ENCODE data around the gene KISS1R. TPM values are rescaled to one million over a fixed set of nuclear protein-coding genes. Genes with fewer than 3 reads are reported as not detected.

Gene KISS1R
- total and polyA plus RNA-seq, 2 experiments from 2014 or later, result 1.3 to 2.1 TPM

DNA sequence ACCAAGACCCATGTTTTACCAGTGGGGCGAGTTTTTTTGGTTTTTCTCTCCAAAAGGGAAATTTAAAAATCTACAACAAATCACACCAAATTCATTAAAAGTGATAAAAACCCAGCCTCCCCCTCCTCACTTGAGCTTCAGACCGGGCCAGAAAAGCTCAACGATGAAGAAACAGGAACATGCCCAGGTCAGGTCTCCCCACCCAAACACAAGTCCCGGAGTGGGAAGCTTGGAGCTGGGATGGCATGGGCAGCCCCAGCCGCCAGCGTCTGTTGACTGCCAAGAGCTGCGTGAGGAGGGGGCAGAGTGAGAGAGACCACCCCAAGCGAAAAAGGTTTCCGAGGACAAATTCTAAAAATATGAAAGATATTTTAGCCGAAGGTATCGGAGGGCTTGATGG is 20.1 kb upstream of the KISS1R start:
- no peak overlapping the region for H3K27ac ChIP-seq
- no peak for DNase-seq (ENCODE audit: low spot score)
- H2AFZ ChIP-seq, result no peak overlapping the region
- no peaks in the 10 kb centered on the region for H3K27me3 ChIP-seq
- H3K9me2 ChIP-seq (replicated peaks; ENCODE audit: insufficient read depth), result no peaks in the 10 kb centered on the region
- WGBS (ENCODE audit: low lambda C conversion rate, missing lambda C conversion rate), result 91% methylated on average over 11 of the region's 11 CpGs
- no peaks in the 10 kb centered on the region for H3K9me3 ChIP-seq (ENCODE audit: low read depth)
- H3K79me2 ChIP-seq, result peaks cover 8% of the 10 kb centered on the region
- H4K20me1 ChIP-seq (ENCODE audit: insufficient read depth, poor library complexity, severe bottlenecking), result peaks cover 3% of the 10 kb centered on the region
- no peak overlapping the region for H3K4me3 ChIP-seq
- no peaks in the 10 kb centered on the region for H3K4me1 ChIP-seq (ENCODE audit: insufficient read depth)
- no peaks in the 10 kb centered on the region for H3K36me3 ChIP-seq (replicated peaks; ENCODE audit: insufficient read depth, low read depth)
- H3K4me2 ChIP-seq, result no peak overlapping the region
- TF ChIP-seq EZH2phosphoT487 (IDR thresholded peaks at IDR 0.05; ENCODE audit: low read depth, severe bottlenecking, unreplicated experiment), result no peak
- TF ChIP-seq, protein P1, sequence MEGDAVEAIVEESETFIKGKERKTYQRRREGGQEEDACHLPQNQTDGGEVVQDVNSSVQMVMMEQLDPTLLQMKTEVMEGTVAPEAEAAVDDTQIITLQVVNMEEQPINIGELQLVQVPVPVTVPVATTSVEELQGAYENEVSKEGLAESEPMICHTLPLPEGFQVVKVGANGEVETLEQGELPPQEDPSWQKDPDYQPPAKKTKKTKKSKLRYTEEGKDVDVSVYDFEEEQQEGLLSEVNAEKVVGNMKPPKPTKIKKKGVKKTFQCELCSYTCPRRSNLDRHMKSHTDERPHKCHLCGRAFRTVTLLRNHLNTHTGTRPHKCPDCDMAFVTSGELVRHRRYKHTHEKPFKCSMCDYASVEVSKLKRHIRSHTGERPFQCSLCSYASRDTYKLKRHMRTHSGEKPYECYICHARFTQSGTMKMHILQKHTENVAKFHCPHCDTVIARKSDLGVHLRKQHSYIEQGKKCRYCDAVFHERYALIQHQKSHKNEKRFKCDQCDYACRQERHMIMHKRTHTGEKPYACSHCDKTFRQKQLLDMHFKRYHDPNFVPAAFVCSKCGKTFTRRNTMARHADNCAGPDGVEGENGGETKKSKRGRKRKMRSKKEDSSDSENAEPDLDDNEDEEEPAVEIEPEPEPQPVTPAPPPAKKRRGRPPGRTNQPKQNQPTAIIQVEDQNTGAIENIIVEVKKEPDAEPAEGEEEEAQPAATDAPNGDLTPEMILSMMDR (IDR thresholded peaks at IDR 0.05; ENCODE audit: poor library complexity), result no peak
- no peak for TF ChIP-seq EZH2 (IDR thresholded peaks at IDR 0.05; ENCODE audit: borderline replicate concordance)

DNA sequence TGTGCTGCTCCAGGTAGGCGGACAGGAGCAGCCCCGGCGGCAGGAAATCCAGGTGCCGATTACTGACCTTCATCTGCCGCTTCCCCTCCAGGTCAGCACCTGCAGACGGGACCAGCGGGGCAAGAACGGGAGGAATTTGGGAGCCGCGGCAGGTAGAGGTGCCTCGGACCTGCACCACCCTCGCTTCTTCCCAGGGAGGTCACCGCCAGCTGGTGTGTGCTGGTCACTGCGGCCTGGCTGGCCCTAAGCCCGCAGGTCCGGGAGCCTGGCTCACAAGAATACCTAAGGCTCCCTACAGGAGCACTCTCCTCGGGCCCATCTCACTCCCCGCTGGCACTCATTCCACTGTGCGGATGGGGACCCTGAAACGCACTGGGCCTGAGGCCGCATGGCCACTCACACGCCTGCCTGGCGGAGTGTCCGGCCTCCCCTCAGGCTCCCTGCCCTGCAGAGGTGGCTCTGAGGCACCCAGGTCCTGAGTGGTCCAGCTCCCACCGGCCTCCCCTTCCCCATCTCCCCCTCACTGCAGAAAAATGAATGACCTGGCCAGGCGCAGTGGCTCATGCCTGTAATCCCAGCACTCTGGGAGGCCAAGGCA is 19.6 kb upstream of the KISS1R start:
- H3K4me1 ChIP-seq (ENCODE audit: insufficient read depth), result no peaks in the 10 kb centered on the region
- peaks cover 8% of the 10 kb centered on the region for H3K79me2 ChIP-seq
- TF ChIP-seq EZH2phosphoT487 (IDR thresholded peaks at IDR 0.05; ENCODE audit: low read depth, severe bottlenecking, unreplicated experiment) (no peak), EZH2 (IDR thresholded peaks at IDR 0.05; ENCODE audit: borderline replicate concordance) (no peak)
- TF ChIP-seq, protein P1 (IDR thresholded peaks at IDR 0.05; ENCODE audit: poor library complexity), result no peak
- H4K20me1 ChIP-seq (ENCODE audit: insufficient read depth, poor library complexity, severe bottlenecking), result peaks cover 8% of the 10 kb centered on the region
- no peak overlapping the region for H3K4me2 ChIP-seq
- no peak overlapping the region for H3K27ac ChIP-seq
- H2AFZ ChIP-seq, result no peak overlapping the region
- DNase-seq (ENCODE audit: low spot score), result no peak
- no peak overlapping the region for H3K4me3 ChIP-seq
- WGBS (ENCODE audit: low lambda C conversion rate, missing lambda C conversion rate), result 91% methylated on average over 26 of the region's 26 CpGs
- H3K36me3 ChIP-seq (replicated peaks; ENCODE audit: insufficient read depth, low read depth), result no peaks in the 10 kb centered on the region
- H3K9me2 ChIP-seq (replicated peaks; ENCODE audit: insufficient read depth), result no peaks in the 10 kb centered on the region
- H3K27me3 ChIP-seq, result no peaks in the 10 kb centered on the region
- H3K9me3 ChIP-seq (ENCODE audit: low read depth), result no peaks in the 10 kb centered on the region

DNA sequence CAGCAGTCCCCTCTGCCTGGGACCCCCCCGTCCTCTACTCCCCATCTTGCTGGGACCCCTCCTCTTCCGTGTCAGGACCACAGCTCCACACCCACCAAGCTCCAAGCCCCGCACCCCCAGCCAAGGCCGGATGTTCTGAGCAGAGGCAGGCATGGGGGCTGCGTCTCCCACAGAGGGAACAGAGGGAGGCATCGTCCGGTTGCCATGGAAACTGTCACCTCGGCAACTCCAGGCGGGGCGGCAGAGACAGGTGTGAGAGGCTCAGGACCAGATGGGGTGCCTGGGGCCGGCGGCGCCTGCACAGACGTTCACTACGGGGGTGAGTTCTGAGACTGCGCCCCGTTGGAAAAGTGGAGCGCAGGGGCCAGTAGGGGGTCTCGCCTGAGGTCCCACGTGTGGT is 18.5 kb upstream of the KISS1R start:
- Histone ChIP-seq H3K79me2 (peaks cover 13% of the 10 kb centered on the region), H3K4me1 (ENCODE audit: insufficient read depth) (no peaks in the 10 kb centered on the region), H3K9me3 (ENCODE audit: low read depth) (no peaks in the 10 kb centered on the region), H3K4me2 (no peak overlapping the region), H2AFZ (no peak overlapping the region), H4K20me1 (ENCODE audit: insufficient read depth, poor library complexity, severe bottlenecking) (peaks cover 19% of the 10 kb centered on the region), H3K27me3 (no peaks in the 10 kb centered on the region), H3K36me3 (replicated peaks; ENCODE audit: insufficient read depth, low read depth) (no peaks in the 10 kb centered on the region), H3K4me3 (no peak overlapping the region), H3K27ac (no peak overlapping the region), H3K9me2 (replicated peaks; ENCODE audit: insufficient read depth) (no peaks in the 10 kb centered on the region)
- no peak for TF ChIP-seq EZH2 (IDR thresholded peaks at IDR 0.05; ENCODE audit: borderline replicate concordance)
- TF ChIP-seq EZH2phosphoT487 (IDR thresholded peaks at IDR 0.05; ENCODE audit: low read depth, severe bottlenecking, unreplicated experiment), result no peak
- TF ChIP-seq, protein P1 (IDR thresholded peaks at IDR 0.05; ENCODE audit: poor library complexity), result no peak
- no peak for DNase-seq (ENCODE audit: low spot score)
- 89% methylated on average over 16 of the region's 20 CpGs for WGBS (ENCODE audit: low lambda C conversion rate, missing lambda C conversion rate)

Measured in hepatocyte (in vitro differentiated cells).